Neuronal stem cell (in vitro differentiated cells): ENCODE measurements around the gene MTHFD1L.

Source experiments
- DNase-seq: peaks from one replicate; pipeline ENCODE4 v3.0.0-alpha.2; 2013; ENCODE audit warnings: low spot score
- H2AFZ ChIP-seq: one replicate; pipeline ENCODE4 v1.6.1; 2013; ENCODE audit warnings: mild to moderate bottlenecking, low read length, inconsistent platforms
- H2AK5ac ChIP-seq: 2 replicates; pipeline ENCODE4 v1.6.1; 2013; ENCODE audit warnings: low read depth, mild to moderate bottlenecking, inconsistent platforms, low read length, moderate library complexity, mixed read lengths
- H2BK120ac ChIP-seq: 2 replicates; pipeline ENCODE4 v1.6.1; 2013; ENCODE audit warnings: low read depth, mild to moderate bottlenecking, inconsistent platforms, low read length, moderate library complexity, mixed read lengths
- H2BK12ac ChIP-seq: one replicate; pipeline ENCODE4 v1.6.1; 2013; ENCODE audit warnings: low read length, inconsistent platforms
- H2BK15ac ChIP-seq: 2 replicates; pipeline ENCODE4 v1.6.1; 2013; ENCODE audit warnings: mild to moderate bottlenecking, low read length, inconsistent platforms, mixed read lengths
- H2BK5ac ChIP-seq: one replicate; pipeline ENCODE4 v1.6.1; 2013; ENCODE audit warnings: inconsistent platforms, mild to moderate bottlenecking, low read length, moderate library complexity
- H3K14ac ChIP-seq: one replicate; pipeline ENCODE4 v1.6.1; 2013; ENCODE audit warnings: low read length, inconsistent platforms
- H3K18ac ChIP-seq: 2 replicates; pipeline ENCODE4 v1.6.1; 2013; ENCODE audit warnings: low read length, inconsistent platforms
- H3K23ac ChIP-seq: 2 replicates; pipeline ENCODE4 v1.6.1; 2013; ENCODE audit warnings: low read depth, mild to moderate bottlenecking, mixed read lengths, low read length, inconsistent platforms; ENCODE audit not compliant: poor library complexity
- H3K27ac ChIP-seq: replicated peaks from 3 replicates; pipeline ENCODE4 v1.5.1; 2013; ENCODE audit warnings: low read length, inconsistent platforms
- H3K27me3 ChIP-seq, 3 experiments: 2 replicates each; pipeline ENCODE4 v1.6.1; 2013; ENCODE audit warnings: low read length in 3 of 3, mild to moderate bottlenecking in 2 of 3, inconsistent platforms in 1 of 3, low read depth in 1 of 3, mixed read lengths in 1 of 3, moderate library complexity in 1 of 3; ENCODE audit not compliant: control insufficient read depth in 3 of 3, insufficient read depth in 3 of 3
- H3K36me3 ChIP-seq, 2 donors: replicated peaks in 1 of 2; 2 replicates each; pipeline ENCODE4 v1.6.1; 2013; ENCODE audit warnings: low read length in 2 of 2; ENCODE audit not compliant: control insufficient read depth in 2 of 2, insufficient read depth in 2 of 2
- H3K4ac ChIP-seq: 2 replicates; pipeline ENCODE4 v1.6.1; 2013; ENCODE audit warnings: inconsistent platforms, mild to moderate bottlenecking, low read length, moderate library complexity
- H3K4me1 ChIP-seq, 2 donors: 1 replicate in 1 of 2; 2 replicates in 1 of 2; pipeline ENCODE4 v1.6.1; 2013; ENCODE audit warnings: low read length in 2 of 2, low read depth in 1 of 2; ENCODE audit not compliant: control insufficient read depth in 2 of 2, insufficient read depth in 1 of 2
- H3K4me2 ChIP-seq: one replicate; pipeline ENCODE4 v1.6.1; 2013; ENCODE audit warnings: mild to moderate bottlenecking, low read length, inconsistent platforms; ENCODE audit not compliant: insufficient read depth, poor library complexity, severe bottlenecking
- H3K4me3 ChIP-seq, 2 donors: 2 replicates each; pipeline ENCODE4 v1.5.1; 2013; ENCODE audit warnings: low read length in 2 of 2, mild to moderate bottlenecking in 2 of 2, inconsistent platforms in 1 of 2, moderate library complexity in 1 of 2
- H3K79me1 ChIP-seq: one replicate; pipeline ENCODE4 v1.6.1; 2013; ENCODE audit warnings: low read depth, mild to moderate bottlenecking, inconsistent platforms, low read length, moderate library complexity
- H3K9ac ChIP-seq: one replicate; pipeline ENCODE4 v1.6.1; 2013; ENCODE audit warnings: mild to moderate bottlenecking, low read depth, low read length, inconsistent platforms; ENCODE audit not compliant: poor library complexity
- H3K9me3 ChIP-seq, 2 donors: replicated peaks in 1 of 2; 2 replicates each; pipeline versions ENCODE3 to v1.6.1; 2013; ENCODE audit warnings: low read length in 2 of 2, mild to moderate bottlenecking in 2 of 2, inconsistent platforms in 1 of 2, low read depth in 1 of 2, mixed read lengths in 1 of 2, moderate library complexity in 1 of 2; ENCODE audit not compliant: control insufficient read depth in 2 of 2, insufficient read depth in 1 of 2
- H4K8ac ChIP-seq: one replicate; pipeline ENCODE4 v1.6.1; 2013; ENCODE audit warnings: low read depth, mild to moderate bottlenecking, inconsistent platforms, low read length, moderate library complexity
- H4K91ac ChIP-seq: one replicate; pipeline ENCODE4 v1.6.1; 2013; ENCODE audit warnings: low read length, low read depth, mild to moderate bottlenecking, inconsistent platforms; ENCODE audit not compliant: poor library complexity
- whole genome bisulfite sequencing, 2 donors: extraction: QIAGEN DNeasy Blood & Tissue Kit; methylation state at CpG; one replicate each; pipeline ENCODE4 v1.1.7; 2013; ENCODE audit warnings: missing lambda C conversion rate in 2 of 2, mixed read lengths in 1 of 2; ENCODE audit not compliant: insufficient read length in 2 of 2, insufficient replicate concordance in 1 of 2; ENCODE audit errors: extremely low coverage in 2 of 2; 5-methylcytosine and 5-hydroxymethylcytosine counted together

Gene MTHFD1L

GRCh38 chr6:150898399-150899170 is 33.1 kb downstream of the MTHFD1L start:
- Histone ChIP-seq H3K9me3 (no peaks in the 10 kb centered on the region), H3K36me3 (peaks cover 6 to 49% of the 10 kb centered on the region in 2 donors), H3K23ac (no peak overlapping the region), H2AK5ac (no peak overlapping the region), H3K4me1 (peaks cover 0 to 10% of the 10 kb centered on the region in 2 donors), H3K14ac (no peak overlapping the region), H4K91ac (no peak overlapping the region), H3K18ac (no peak overlapping the region), H3K4me2 (no peak overlapping the region), H2BK5ac (no peak overlapping the region), H3K4ac (no peak overlapping the region), H3K9ac (no peak overlapping the region), H3K79me1 (no peaks in the 10 kb centered on the region), H2BK12ac (no peak overlapping the region), H3K27me3 (no peaks in the 10 kb centered on the region), H2AFZ (no peak overlapping the region), H3K4me3 (no peak overlapping the region), H4K8ac (no peak overlapping the region), H2BK120ac (no peak overlapping the region), H2BK15ac (no peak overlapping the region), H3K27ac (no peak overlapping the region)
- WGBS, 2 donors: no CpG with 5 or more reads among the region's 11 CpGs
- no peak for DNase-seq

- no CpG with 5 or more reads among the region's 2 CpGs for WGBS, 2 donors
- Histone ChIP-seq H4K8ac (no peak overlapping the region), H2AFZ (no peak overlapping the region), H3K4me1 (peaks cover 0 to 16% of the 10 kb centered on the region in 2 donors), H2AK5ac (no peak overlapping the region), H2BK12ac (no peak overlapping the region), H2BK15ac (no peak overlapping the region), H3K23ac (no peak overlapping the region), H3K9ac (no peak overlapping the region), H2BK5ac (no peak overlapping the region), H4K91ac (no peak overlapping the region), H3K4ac (no peak overlapping the region), H3K4me3 (no peak overlapping the region), H3K79me1 (no peaks in the 10 kb centered on the region), H2BK120ac (no peak overlapping the region), H3K27me3 (no peaks in the 10 kb centered on the region), H3K36me3 (peaks cover 5 to 43% of the 10 kb centered on the region in 2 donors), H3K4me2 (no peak overlapping the region), H3K18ac (no peak overlapping the region), H3K9me3 (no peaks in the 10 kb centered on the region), H3K14ac (no peak overlapping the region), H3K27ac (no peak overlapping the region)
- no peak for DNase-seq
Observed at GRCh38 chr6:150899231-150899630, 33.7 kb downstream of the MTHFD1L start.

GRCh38 chr6:150900049-150900448 is 34.5 kb downstream of the MTHFD1L start:
- WGBS, 2 donors: no CpG with 5 or more reads among the region's 3 CpGs
- H3K18ac ChIP-seq: no peak overlapping the region
- no peak for DNase-seq

GRCh38 chr6:150902142-150902776 is 36.8 kb downstream of the MTHFD1L start:
- no peak overlapping the region for H3K18ac ChIP-seq
- H3K9me3 ChIP-seq: no peaks in the 10 kb centered on the region
- H3K14ac ChIP-seq: no peak overlapping the region
- no peak overlapping the region for H2BK120ac ChIP-seq
- H3K4me3 ChIP-seq: no peak overlapping the region
- H2BK5ac ChIP-seq: no peak overlapping the region
- peaks cover 0 to 23% of the 10 kb centered on the region in 2 donors for H3K4me1 ChIP-seq
- no peak overlapping the region for H2AFZ ChIP-seq
- H3K27ac ChIP-seq: no peak overlapping the region
- H3K4me2 ChIP-seq: no peak overlapping the region
- H2AK5ac ChIP-seq: no peak overlapping the region
- no peak overlapping the region for H2BK15ac ChIP-seq
- no peak overlapping the region for H2BK12ac ChIP-seq
- peaks cover 7 to 45% of the 10 kb centered on the region in 2 donors for H3K36me3 ChIP-seq
- H3K79me1 ChIP-seq: no peaks in the 10 kb centered on the region
- no peak for DNase-seq
- no CpG with 5 or more reads among the region's 3 CpGs for WGBS, 2 donors
- no peak overlapping the region for H3K9ac ChIP-seq
- H3K27me3 ChIP-seq: no peaks in the 10 kb centered on the region
- H3K23ac ChIP-seq: no peak overlapping the region
- no peak overlapping the region for H4K91ac ChIP-seq
- no peak overlapping the region for H3K4ac ChIP-seq
- H4K8ac ChIP-seq: no peak overlapping the region

More at GRCh38 chr6:150900049-150900448, 34.5 kb downstream of the MTHFD1L start:
- Histone ChIP-seq H4K91ac (no peak overlapping the region), H3K14ac (no peak overlapping the region), H2AK5ac (no peak overlapping the region), H3K9me3 (no peaks in the 10 kb centered on the region), H2BK120ac (no peak overlapping the region), H3K4me2 (no peak overlapping the region), H3K27ac (no peak overlapping the region), H3K4me1 (peaks cover 0 to 19% of the 10 kb centered on the region in 2 donors), H2AFZ (no peak overlapping the region), H2BK15ac (no peak overlapping the region), H3K36me3 (peaks cover 5 to 40% of the 10 kb centered on the region in 2 donors), H3K23ac (no peak overlapping the region), H3K9ac (no peak overlapping the region), H2BK5ac (no peak overlapping the region), H3K4me3 (no peak overlapping the region), H2BK12ac (no peak overlapping the region), H4K8ac (no peak overlapping the region), H3K79me1 (no peaks in the 10 kb centered on the region), H3K27me3 (no peaks in the 10 kb centered on the region), H3K4ac (no peak overlapping the region)
